Esophagus muscularis mucosa (tissue), 3 donors: Measurements from ENCODE around the gene PCP4.

Experiments
- EP300 ChIP-seq: sonication (generic); formaldehyde crosslinking; IDR thresholded peaks from one replicate; pipeline ENCODE4 v1.6.1; 2017; ENCODE audit warnings: antibody characterized with exemption
- TF ChIP-seq, protein P1 (sequence below), 3 experiments: fragments of 200-600 bp in 2 of 3; fragments of 450-650 bp in 1 of 3; sonication (generic) in 2 of 3; IDR thresholded peaks; one replicate each; pipeline ENCODE4 v1.5.1; 2017 to 2019; ENCODE audit warnings: antibody characterized with exemption in 3 of 3, mild to moderate bottlenecking in 2 of 3, moderate library complexity in 1 of 3

DNA sequence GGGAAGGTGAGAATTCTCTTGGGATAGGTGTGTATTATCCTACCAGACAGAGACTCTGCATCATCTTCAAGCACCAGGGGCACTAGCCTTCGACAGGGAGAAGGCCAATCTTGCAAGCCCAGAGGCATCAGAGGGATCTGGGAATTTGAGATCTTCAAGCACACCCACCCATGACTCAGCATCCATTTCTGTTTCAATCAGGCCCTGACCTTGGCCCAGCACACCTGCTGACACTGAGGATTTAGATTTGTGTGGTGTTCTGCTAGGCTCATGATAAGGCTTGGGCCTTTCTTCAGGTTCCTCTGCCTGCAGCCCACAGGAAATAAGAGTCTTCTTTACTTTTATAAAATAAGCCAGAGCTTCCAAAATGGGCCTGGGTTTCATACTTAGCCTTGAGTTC, 6.6 kb upstream of the PCP4 start:
- TF ChIP-seq, protein P1, sequence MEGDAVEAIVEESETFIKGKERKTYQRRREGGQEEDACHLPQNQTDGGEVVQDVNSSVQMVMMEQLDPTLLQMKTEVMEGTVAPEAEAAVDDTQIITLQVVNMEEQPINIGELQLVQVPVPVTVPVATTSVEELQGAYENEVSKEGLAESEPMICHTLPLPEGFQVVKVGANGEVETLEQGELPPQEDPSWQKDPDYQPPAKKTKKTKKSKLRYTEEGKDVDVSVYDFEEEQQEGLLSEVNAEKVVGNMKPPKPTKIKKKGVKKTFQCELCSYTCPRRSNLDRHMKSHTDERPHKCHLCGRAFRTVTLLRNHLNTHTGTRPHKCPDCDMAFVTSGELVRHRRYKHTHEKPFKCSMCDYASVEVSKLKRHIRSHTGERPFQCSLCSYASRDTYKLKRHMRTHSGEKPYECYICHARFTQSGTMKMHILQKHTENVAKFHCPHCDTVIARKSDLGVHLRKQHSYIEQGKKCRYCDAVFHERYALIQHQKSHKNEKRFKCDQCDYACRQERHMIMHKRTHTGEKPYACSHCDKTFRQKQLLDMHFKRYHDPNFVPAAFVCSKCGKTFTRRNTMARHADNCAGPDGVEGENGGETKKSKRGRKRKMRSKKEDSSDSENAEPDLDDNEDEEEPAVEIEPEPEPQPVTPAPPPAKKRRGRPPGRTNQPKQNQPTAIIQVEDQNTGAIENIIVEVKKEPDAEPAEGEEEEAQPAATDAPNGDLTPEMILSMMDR (IDR thresholded peaks at IDR 0.05), result no peak
- no peak for TF ChIP-seq EP300
